ENCODE data around the gene TBC1D8.

GRCh38 chr2:101096619-101097142 lies 54.5 kb downstream of the TBC1D8 start:
- TF ChIP-seq PREB (CRISPR knock-in tag; IDR thresholded peaks at IDR 0.05; ENCODE audit: borderline replicate concordance) (no peak), MAX (CRISPR knock-in tag; IDR thresholded peaks at IDR 0.05) (no peak), CBFB (CRISPR knock-in tag; IDR thresholded peaks at IDR 0.05; ENCODE audit: low read depth) (no peak), CREB1 (CRISPR knock-in tag; IDR thresholded peaks at IDR 0.05) (no peak), CTCF (IDR thresholded peaks at IDR 0.05) (no peak), ZBTB21 (CRISPR knock-in tag; IDR thresholded peaks at IDR 0.05; ENCODE audit: borderline replicate concordance) (no peak), ZBTB43 (CRISPR knock-in tag; IDR thresholded peaks at IDR 0.05) (no peak), ZNF121 (CRISPR knock-in tag; IDR thresholded peaks at IDR 0.05) (no peak), ATF1 (CRISPR knock-in tag; IDR thresholded peaks at IDR 0.05) (no peak), NR1H2 (CRISPR knock-in tag; IDR thresholded peaks at IDR 0.05) (no peak), ZNF232 (CRISPR knock-in tag; IDR thresholded peaks at IDR 0.05) (no peak), SP1 (CRISPR knock-in tag; conservative IDR thresholded peaks at IDR 0.05) (no peak)
